ENCODE data around the gene GTF3C6.

DNA sequence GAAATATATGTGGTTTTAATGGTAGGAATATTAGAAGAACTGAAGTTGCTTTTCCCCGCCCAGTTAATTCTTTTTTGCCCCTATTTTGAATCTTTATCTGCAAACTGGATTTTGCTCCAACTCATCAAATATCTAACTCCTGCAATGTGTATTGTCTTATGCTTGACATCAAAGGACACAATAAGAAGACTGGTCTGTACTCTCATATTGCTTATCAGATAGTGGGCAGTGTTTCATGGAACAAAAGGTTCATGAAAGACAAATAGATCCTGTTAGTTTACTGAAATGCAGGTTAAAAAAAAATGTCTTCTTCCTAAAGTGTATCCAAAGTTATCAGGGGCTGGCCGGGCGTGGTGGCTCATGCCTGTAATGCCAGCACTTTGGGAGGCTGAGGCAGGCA lies 27.7 kb upstream of the GTF3C6 start:
- TF ChIP-seq CTCF (conservative IDR thresholded peaks at IDR 0.05; ENCODE audit: low read length): no peak
- no peak for TF ChIP-seq EZH2phosphoT487 (IDR thresholded peaks at IDR 0.05; ENCODE audit: borderline replicate concordance)
